Endothelial cell of umbilical vein (primary cell): ENCODE data around the gene PSMA6. TPM values are rescaled to one million over a fixed set of nuclear protein-coding genes. Genes with fewer than 3 reads are reported as not detected.

Experiments used
- BruUV-seq: library from RNA; stranded (reverse); fragments of 400-500 nt; replicated peaks from 2 replicates; lab custom pipeline; 2021; lab: Mats Ljungman, UMichigan
- CTCF ChIA-PET: fragments of 300-600, 350-600 bp; sonication (Branson Sonifier 250); formaldehyde crosslinking; loops from one replicate; lab custom pipeline; 2021; ENCODE audit warnings: antibody characterized with exemption, inconsistent platforms; lab: Charles Lee
- POLR2A ChIA-PET: fragments of 300-600, 350-600 bp; sonication (Branson Sonifier 250); formaldehyde crosslinking; loops from one replicate; lab custom pipeline; 2021; ENCODE audit warnings: antibody characterized with exemption, inconsistent platforms; lab: Charles Lee
- DNase-seq: peaks from one replicate; pipeline ENCODE4 v3.0.0-alpha.2; 2011; ENCODE audit warnings: low read depth, low spot score
- FAIRE-seq: peaks from 2 replicates; lab custom pipeline; 2011; peaks lifted over from hg19 to GRCh38; lab: Jason Lieb, UNC
- H2AFZ ChIP-seq: 2 replicates; pipeline ENCODE4 v1.6.0; 2012; ENCODE audit warnings: low read depth, low read length, control low read depth, inconsistent platforms
- H3K27ac ChIP-seq: 2 replicates; pipeline ENCODE4 v1.5.1; 2011; ENCODE audit warnings: low read depth, mild to moderate bottlenecking, control low read depth, low read length, moderate library complexity; ENCODE audit not compliant: insufficient read depth
- H3K27me3 ChIP-seq, 2 experiments: 2 replicates each; pipeline versions ENCODE4 v1.6.0 to v1.6.1; 2011; ENCODE audit warnings: low read length in 2 of 2, mixed read lengths in 1 of 2; ENCODE audit not compliant: control insufficient read depth in 2 of 2, insufficient read depth in 2 of 2
- H3K36me3 ChIP-seq, 2 experiments: 2 replicates in 1 of 2; 3 replicates in 1 of 2; pipeline ENCODE4 v1.5.1; 2011; ENCODE audit warnings: low read length in 2 of 2, mild to moderate bottlenecking in 1 of 2, moderate library complexity in 1 of 2; ENCODE audit not compliant: control insufficient read depth in 2 of 2, insufficient read depth in 2 of 2; ENCODE audit errors: extremely low read depth in 1 of 2
- H3K4me1 ChIP-seq: 3 replicates; pipeline ENCODE4 v1.5.1; 2011; ENCODE audit warnings: mild to moderate bottlenecking, low read length; ENCODE audit not compliant: control insufficient read depth, insufficient read depth; ENCODE audit errors: extremely low read depth
- H3K4me2 ChIP-seq: 2 replicates; pipeline ENCODE4 v1.6.1; 2011; ENCODE audit warnings: low read length, control low read depth, mixed read lengths; ENCODE audit not compliant: insufficient read depth
- H3K4me3 ChIP-seq, 3 experiments: fragments of 200-600 bp in 1 of 3; sonication (generic), shearing (Covaris generic) in 1 of 3; replicated peaks in 1 of 3; 2 replicates each; pipeline ENCODE4 v1.5.1; 2011 to 2016; ENCODE audit warnings: control low read depth in 3 of 3, low read length in 3 of 3, mild to moderate bottlenecking in 2 of 3, inconsistent platforms in 1 of 3, low read depth in 1 of 3, moderate library complexity in 1 of 3; ENCODE audit not compliant: insufficient read depth in 1 of 3
- H3K79me2 ChIP-seq: 2 replicates; pipeline ENCODE4 v1.6.0; 2012; ENCODE audit warnings: low read length, inconsistent platforms; ENCODE audit not compliant: control insufficient read depth, insufficient read depth
- H3K9ac ChIP-seq: replicated peaks from 2 replicates; pipeline ENCODE3; 2011; ENCODE audit warnings: low read length, control low read depth; ENCODE audit not compliant: insufficient read depth; ENCODE audit errors: extremely low read depth
- H3K9me1 ChIP-seq: replicated peaks from 3 replicates; pipeline ENCODE4 v1.6.0; 2011; ENCODE audit warnings: mild to moderate bottlenecking, low read length; ENCODE audit not compliant: control insufficient read depth, insufficient read depth; ENCODE audit errors: extremely low read depth
- H3K9me3 ChIP-seq: replicated peaks from 2 replicates; pipeline ENCODE4 v1.5.1; 2012; ENCODE audit warnings: low read length, inconsistent platforms; ENCODE audit not compliant: control insufficient read depth, insufficient read depth
- H4K20me1 ChIP-seq: replicated peaks from 2 replicates; pipeline ENCODE3; 2011; ENCODE audit warnings: mild to moderate bottlenecking, low read length; ENCODE audit not compliant: control insufficient read depth, insufficient read depth; ENCODE audit errors: extremely low read depth
- EZH2 ChIP-seq: IDR thresholded peaks from 2 replicates; pipeline ENCODE4 v1.6.1; 2012; ENCODE audit warnings: borderline replicate concordance, low read depth, mild to moderate bottlenecking, moderate library complexity, low read length, inconsistent platforms; ENCODE audit not compliant: severe bottlenecking
- GATA2 ChIP-seq: IDR thresholded peaks from 2 replicates; pipeline ENCODE4 v1.7.0; 2011; ENCODE audit warnings: low read depth, mild to moderate bottlenecking, moderate library complexity, mixed read lengths, low read length; ENCODE audit not compliant: insufficient read length, insufficient read depth
- JUN ChIP-seq: IDR thresholded peaks from 2 replicates; pipeline ENCODE4 v1.6.1; 2011; ENCODE audit warnings: borderline replicate concordance, low read depth; ENCODE audit not compliant: insufficient read length, insufficient read depth
- MYC ChIP-seq: IDR thresholded peaks from one replicate; pipeline ENCODE4 v1.6.1; 2011; ENCODE audit warnings: mild to moderate bottlenecking, low read depth, low read length
- POLR2A ChIP-seq: IDR thresholded peaks from 2 replicates; pipeline ENCODE4 v1.6.1; 2012; ENCODE audit warnings: low read depth, mild to moderate bottlenecking, control low read depth, low read length
- POLR2AphosphoS5 ChIP-seq: IDR thresholded peaks from 2 replicates; pipeline ENCODE4 v1.6.1; 2012; ENCODE audit warnings: low read depth, mild to moderate bottlenecking, control low read depth, low read length, moderate library complexity; ENCODE audit not compliant: insufficient read depth
- dilution Hi-C: fragments of 300-500 bp; cut with MboI; formaldehyde crosslinking; loops from one replicate; pipeline ENCODE4 v1.15.0; 2019; ENCODE audit warnings: low sequenced_read_pairs; ENCODE audit not compliant: extremely low pct_ligation_motif_present
- intact Hi-C: fragments of 100-400 bp; cut with micrococcal nuclease; formaldehyde crosslinking; loops from one replicate; pipeline ENCODE4 v1.10.0; 2022
- polyA plus RNA-seq, 4 experiments: library from polyadenylated mRNA; depleted of rRNA in 3 of 4; stranded (reverse) in 3 of 4; unstranded in 1 of 4; fragments of >200 nt; gene quantifications; 2 replicates each; pipeline versions ENCODE4 v1.2.1 to v1.2.3, GENCODE V29; 2011 to 2012; ENCODE audit warnings: missing spikeins in 1 of 4
- total RNA-seq: library from RNA; stranded (reverse); gene quantifications from 2 replicates; pipeline ENCODE4 v1.2.3, GENCODE V29; 2021
- TF ChIP-seq, protein P1 (sequence below), 2 donors: IDR thresholded peaks; 1 replicate in 1 of 2; 2 replicates in 1 of 2; pipeline ENCODE4 v1.5.1; 2011; ENCODE audit warnings: low read length in 2 of 2, mild to moderate bottlenecking in 2 of 2, moderate library complexity in 2 of 2, control low read depth in 1 of 2, inconsistent platforms in 1 of 2, low read depth in 1 of 2; ENCODE audit not compliant: insufficient read depth in 1 of 2; ENCODE audit errors: extremely low read depth in 1 of 2

PSMA6 gene
- total and polyA plus RNA-seq, 2 donors (not counting 3 experiments of a cell fraction or from before 2014, with no cell fraction given) = 170 to 197 TPM

DNA sequence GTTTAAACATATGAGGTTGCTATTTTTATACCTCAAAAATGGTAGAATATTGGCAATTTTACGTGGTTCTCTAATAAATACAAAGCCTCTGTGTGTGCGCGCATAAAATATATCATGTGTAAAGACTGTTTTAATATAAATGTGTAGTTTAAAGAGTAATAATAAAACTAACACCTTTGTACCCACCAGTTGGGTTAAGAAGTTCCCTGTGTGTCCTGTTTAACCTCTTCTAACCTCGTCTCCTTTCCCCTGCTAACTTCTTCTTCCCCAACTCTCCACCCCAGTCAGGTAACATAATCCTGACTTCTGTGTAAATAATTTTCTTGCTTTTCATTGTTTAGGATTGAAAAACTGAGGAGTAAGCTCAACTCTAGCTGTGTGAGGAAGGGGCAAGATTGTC lies 47.6 kb upstream of the PSMA6 start:
- Histone ChIP-seq H2AFZ (no peak overlapping the region), H3K9me3 (no peaks in the 10 kb centered on the region), H3K27me3 (no peaks in the 10 kb centered on the region), H3K4me1 (no peaks in the 10 kb centered on the region), H3K4me3 (no peak overlapping the region), H3K9me1 (no peaks in the 10 kb centered on the region), H3K27ac (no peak overlapping the region), H3K9ac (no peak overlapping the region), H3K4me2 (no peak overlapping the region), H4K20me1 (no peaks in the 10 kb centered on the region), H3K79me2 (no peaks in the 10 kb centered on the region), H3K36me3 (no peaks in the 10 kb centered on the region)
- POLR2A ChIA-PET = no interaction called here
- no peak for DNase-seq
- intact Hi-C loops (no loop called here), dilution Hi-C loops (no loop called here)
- CTCF ChIA-PET = interaction anchor here (0.8 to 1.6 kb wide), 4 partner anchors 9 to 23 kb away, joined by 4 to 7 read pairs (median 5); no protein-coding TSS in a partner anchor
- BruUV-seq = no TSS peak
- no peak for FAIRE-seq
- TF ChIP-seq, protein P1, sequence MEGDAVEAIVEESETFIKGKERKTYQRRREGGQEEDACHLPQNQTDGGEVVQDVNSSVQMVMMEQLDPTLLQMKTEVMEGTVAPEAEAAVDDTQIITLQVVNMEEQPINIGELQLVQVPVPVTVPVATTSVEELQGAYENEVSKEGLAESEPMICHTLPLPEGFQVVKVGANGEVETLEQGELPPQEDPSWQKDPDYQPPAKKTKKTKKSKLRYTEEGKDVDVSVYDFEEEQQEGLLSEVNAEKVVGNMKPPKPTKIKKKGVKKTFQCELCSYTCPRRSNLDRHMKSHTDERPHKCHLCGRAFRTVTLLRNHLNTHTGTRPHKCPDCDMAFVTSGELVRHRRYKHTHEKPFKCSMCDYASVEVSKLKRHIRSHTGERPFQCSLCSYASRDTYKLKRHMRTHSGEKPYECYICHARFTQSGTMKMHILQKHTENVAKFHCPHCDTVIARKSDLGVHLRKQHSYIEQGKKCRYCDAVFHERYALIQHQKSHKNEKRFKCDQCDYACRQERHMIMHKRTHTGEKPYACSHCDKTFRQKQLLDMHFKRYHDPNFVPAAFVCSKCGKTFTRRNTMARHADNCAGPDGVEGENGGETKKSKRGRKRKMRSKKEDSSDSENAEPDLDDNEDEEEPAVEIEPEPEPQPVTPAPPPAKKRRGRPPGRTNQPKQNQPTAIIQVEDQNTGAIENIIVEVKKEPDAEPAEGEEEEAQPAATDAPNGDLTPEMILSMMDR (IDR thresholded peaks at IDR 0.05; ENCODE audit: extremely low read depth in 1 of 2, insufficient read depth in 1 of 2, low read depth in 1 of 2, low read length in 2 of 2) = no peak
- no peak for TF ChIP-seq GATA2
- no peak for TF ChIP-seq POLR2A
- no peak for TF ChIP-seq MYC
- no peak for TF ChIP-seq EZH2

DNA sequence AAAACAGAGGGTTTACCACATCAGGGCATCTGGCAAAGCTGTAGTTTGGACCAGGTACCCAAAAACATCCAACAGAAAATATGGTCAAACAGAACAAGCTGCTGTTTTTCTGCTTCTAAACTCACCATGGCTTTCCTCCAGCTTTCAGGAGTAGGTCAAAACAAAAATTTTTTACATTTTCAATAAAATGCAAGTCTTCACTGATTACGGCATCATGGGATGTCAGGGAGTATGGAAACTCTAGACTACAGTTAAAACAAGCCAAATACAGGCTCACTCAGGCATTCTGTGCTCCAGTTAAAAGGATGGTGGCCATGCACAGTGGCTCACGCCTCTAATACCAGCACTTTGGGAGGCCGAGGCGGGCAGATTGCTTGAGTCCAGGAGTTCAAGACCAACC lies 47.1 kb upstream of the PSMA6 start:
- ChIA-PET CTCF (interaction anchor here (0.8 to 1.6 kb wide), 4 partner anchors 8 to 23 kb away, joined by 4 to 7 read pairs (median 5); no protein-coding TSS in a partner anchor), POLR2A (no interaction called here)
- Histone ChIP-seq H3K4me2 (no peak overlapping the region), H3K9me1 (no peaks in the 10 kb centered on the region), H3K4me3 (no peak overlapping the region), H3K36me3 (no peaks in the 10 kb centered on the region), H2AFZ (no peak overlapping the region), H3K4me1 (no peaks in the 10 kb centered on the region), H4K20me1 (no peaks in the 10 kb centered on the region), H3K79me2 (no peaks in the 10 kb centered on the region), H3K9ac (no peak overlapping the region), H3K27ac (no peak overlapping the region), H3K27me3 (no peaks in the 10 kb centered on the region), H3K9me3 (no peaks in the 10 kb centered on the region)
- no peak for DNase-seq
- intact Hi-C loops (no loop called here), dilution Hi-C loops (no loop called here)
- no TSS peak for BruUV-seq
- TF ChIP-seq MYC (no peak), JUN (no peak), EZH2 (no peak), POLR2A (no peak), POLR2AphosphoS5 (no peak)
- TF ChIP-seq, protein P1 (IDR thresholded peaks at IDR 0.05; ENCODE audit: extremely low read depth in 1 of 2, insufficient read depth in 1 of 2, low read depth in 1 of 2, low read length in 2 of 2) = no peak
- FAIRE-seq = no peak
